HG03025 (cell line): ENCODE results near the gene FCRLB.
A peak's percentile ranks its signal among the peaks of the same experiment; 100 is the strongest.
"Not testable (repeated sequence)": the region's sequence is repeated elsewhere in the genome, so short reads cannot be mapped to it uniquely, and the experiment has no call there.

Experiments
- ATAC-seq: cut with Tn5 transposase; IDR thresholded peaks from one replicate; pipeline ENCODE4 v1.9.1; 2021; ENCODE audit warnings: mild to moderate bottlenecking, moderate library complexity; ENCODE audit not compliant: unreplicated experiment, low FRiP score

Gene FCRLB

DNA sequence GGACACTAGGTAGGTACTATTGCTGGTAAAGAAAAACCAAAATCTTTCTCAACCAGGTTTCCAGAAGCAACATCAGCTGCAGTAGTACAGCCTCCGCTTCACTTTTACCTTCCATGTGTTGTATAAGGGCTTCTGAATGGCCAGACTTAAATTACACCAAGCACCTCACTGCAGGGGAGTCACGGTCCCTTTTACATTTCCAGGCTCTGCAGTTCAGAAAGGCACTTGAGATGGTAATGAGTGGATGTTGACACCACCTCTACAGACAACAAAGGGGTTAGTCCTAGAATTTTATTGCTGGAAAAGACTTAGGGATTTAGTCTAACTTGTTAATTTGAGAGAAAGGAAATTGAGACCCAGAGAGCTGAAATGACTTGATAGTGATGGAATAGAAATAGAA is 16.3 kb downstream of the FCRLB start:
- ATAC-seq, result no peak

- no peak for ATAC-seq
Measured at GRCh38 chr1:161738627-161739287, 17.4 kb downstream of the FCRLB start.

GRCh38 chr1:161739865-161740566 is 18.7 kb downstream of the FCRLB start:
- no peak for ATAC-seq

DNA sequence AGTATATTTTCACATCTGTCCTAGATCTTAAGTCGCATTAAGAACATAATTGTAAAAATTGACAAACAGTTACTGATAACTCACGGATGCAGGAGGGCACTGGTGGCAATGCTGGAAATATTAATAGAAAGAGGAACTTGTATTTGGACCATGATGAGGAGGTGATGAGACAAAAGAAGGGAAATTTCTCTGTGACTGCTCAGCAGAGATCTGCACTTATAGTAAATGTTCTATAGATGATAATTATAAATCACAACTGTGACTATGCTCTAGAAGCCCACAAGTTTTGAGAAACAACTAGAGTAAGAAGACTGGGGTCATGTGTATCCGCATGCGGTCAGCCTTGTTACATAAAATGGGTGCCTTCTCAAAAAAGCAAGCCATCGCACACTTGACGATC is 19.6 kb downstream of the FCRLB start:
- ATAC-seq, result no peak

DNA sequence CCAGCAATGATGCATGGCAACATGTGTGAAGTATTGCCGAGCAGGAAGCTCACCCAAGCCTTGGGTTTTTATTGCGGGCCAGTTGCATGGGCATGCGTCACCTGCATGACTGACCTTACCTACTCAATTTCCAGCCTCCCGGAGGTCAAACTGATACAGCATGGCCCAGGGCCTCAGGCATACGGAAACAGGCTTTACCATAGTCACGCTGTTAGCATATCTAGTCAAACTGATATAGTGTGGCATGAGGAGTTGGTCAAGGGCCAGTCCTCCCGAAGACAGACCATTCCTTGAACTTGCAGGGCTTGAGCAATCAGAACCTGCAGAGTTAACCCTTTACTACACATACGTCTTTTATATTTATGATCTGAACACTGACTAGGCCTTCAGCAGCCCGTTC is 21.9 kb downstream of the FCRLB start:
- no peak for ATAC-seq

DNA sequence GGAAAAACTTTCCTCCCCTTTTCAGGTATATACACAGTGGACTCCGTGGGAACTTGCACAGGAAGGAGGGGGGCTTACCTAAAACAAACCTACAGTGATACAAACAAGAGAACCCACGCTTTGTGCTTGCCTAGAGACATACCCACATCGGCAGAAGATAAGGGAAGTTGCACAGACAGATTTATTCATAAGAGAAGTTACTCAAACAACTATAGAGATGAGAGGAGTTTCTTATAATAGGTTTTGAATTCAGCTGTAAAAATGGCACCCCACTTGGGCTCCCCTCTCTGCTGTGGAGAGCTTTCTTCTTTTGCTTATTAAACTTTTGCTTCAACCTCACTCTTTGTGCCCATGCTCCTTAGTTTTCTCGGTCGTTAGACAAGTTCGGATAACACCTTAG is 26.5 kb downstream of the FCRLB start:
- ATAC-seq, result no peak

DNA sequence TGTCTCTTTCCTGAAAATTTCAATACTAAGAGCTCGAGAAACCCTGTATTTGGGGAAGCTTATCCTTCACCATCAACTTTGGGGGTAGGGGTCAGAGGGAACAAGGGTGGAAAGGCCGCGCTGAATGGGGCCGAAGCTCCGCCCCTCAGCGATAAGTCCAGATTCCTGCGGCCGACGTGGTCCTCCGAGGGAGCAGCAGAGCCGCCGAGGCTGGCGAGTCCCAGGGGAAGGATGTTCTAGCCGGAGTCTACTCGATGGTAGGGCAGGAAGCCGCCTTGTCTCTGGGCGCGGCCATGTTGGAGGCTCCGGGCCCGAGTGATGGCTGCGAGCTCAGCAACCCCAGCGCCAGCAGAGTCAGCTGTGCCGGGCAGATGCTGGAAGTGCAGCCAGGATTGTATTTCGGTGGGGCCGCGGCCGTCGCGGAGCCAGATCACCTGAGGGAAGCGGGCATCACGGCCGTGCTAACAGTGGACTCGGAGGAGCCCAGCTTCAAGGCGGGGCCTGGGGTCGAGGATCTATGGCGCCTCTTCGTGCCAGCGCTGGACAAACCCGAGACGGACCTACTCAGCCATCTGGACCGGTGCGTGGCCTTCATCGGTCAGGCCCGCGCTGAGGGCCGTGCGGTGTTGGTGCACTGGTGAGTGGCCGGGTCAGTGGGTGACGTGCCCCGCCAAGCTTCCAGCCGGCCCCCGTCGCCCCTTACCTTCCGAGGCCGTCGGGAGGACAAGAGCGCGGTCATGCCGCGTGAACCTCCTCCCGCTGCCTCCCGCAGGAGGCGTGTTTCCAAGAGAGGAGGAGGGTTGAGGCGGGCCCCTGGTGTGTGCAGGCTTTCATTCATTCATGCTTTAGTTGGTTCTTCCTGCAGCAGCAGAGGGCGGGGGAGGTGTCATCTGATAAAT is 28.4 kb downstream of the FCRLB start, which contains the start of gene DUSP12:
Gene DUSP12 (plus strand): TSS at position 278 of the 899 bp plus-strand sequence. CDS start 16 bp downstream, at position 294.
- ATAC-seq, result peak; percentile 80

GRCh38 chr1:161763522-161764098 is 42.3 kb downstream of the FCRLB start:
- no peak for ATAC-seq

- ATAC-seq, result peak; percentile 57
Measured at GRCh38 chr1:161766102-161766981, 45.0 kb downstream of the FCRLB start, which contains the start of gene ATF6. Gene ATF6 (plus strand): TSS chr1:161766320. CDS start chr1:161766361, 41 bp downstream.

DNA sequence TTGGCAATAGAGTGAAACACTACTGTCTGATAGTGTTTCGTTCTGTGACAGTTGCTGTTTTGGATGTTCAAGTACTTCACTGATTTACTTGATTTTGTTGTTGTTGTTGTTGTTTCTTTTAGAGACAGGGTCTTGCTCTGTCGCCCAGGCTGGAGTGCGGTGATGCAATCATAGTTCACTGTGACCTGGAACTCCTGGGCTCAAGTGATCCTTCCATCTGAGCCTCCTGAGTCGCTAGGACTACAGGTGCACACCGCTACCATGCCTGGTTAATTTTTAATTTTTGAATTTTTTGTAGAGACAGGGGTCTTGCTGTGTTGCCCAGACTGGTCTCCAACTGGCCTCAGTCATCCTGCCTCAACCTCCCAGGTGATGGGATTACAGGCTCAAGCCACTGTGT is 47.1 kb downstream of the FCRLB start:
- ATAC-seq, result no peak

DNA sequence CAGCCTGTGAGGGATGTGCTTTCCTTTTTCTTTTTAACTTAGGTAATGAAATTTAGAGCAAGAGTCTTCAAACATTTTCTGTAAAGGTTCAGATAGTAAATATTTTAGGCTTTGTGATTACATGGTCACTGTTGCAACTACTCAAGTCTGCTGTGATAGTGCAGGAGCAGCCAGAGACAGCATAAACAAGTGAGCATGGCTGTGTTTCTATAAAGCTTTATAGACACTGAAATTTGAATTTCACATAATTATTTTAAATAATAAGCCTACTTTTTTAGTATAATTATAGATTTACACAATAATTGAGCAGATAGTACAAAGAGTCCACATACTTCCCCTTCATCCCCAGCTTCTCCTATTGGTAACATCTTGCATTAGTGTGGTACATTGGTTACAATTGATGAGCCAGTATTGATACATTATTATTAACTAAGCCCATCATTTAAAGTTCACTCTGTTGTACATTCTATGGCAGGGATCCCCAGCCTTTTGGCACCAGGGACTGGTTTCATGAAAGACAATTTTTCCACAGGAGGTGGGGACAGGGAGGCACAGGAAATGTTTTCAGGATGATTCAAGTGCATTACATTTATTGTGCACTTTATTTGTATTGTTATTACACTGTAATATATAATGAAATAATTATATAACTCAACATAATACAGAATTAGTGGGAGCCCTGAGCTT is 47.8 kb downstream of the FCRLB start:
- ATAC-seq, result no peak

DNA sequence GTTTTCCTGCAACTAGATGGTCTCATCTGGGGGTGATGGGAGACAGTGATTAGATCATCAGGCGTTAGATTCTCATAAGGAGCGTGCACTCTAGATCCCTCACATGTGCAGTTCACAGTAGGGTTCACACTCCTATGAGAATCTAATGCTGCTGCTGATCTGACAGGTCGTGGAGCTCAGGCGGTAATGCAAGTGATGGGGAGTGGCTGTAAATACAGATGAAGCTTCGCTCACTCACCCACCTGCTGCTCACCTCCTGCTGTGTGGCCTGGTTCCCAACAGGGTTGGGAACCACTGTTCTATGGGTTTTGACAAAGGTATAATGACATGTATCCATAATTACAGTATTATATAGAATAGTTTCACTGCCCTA is 48.3 kb downstream of the FCRLB start:
- not testable (repeated sequence) for ATAC-seq

GRCh38 chr1:161770250-161770649 is 48.9 kb downstream of the FCRLB start:
- no peak for ATAC-seq

- no peak for ATAC-seq
Measured at GRCh38 chr1:161771161-161771560, 49.8 kb downstream of the FCRLB start.

- ATAC-seq, result no peak
Measured at GRCh38 chr1:161771973-161772372, 50.6 kb downstream of the FCRLB start.

GRCh38 chr1:161772397-161772796 is 51.1 kb downstream of the FCRLB start:
- no peak for ATAC-seq

DNA sequence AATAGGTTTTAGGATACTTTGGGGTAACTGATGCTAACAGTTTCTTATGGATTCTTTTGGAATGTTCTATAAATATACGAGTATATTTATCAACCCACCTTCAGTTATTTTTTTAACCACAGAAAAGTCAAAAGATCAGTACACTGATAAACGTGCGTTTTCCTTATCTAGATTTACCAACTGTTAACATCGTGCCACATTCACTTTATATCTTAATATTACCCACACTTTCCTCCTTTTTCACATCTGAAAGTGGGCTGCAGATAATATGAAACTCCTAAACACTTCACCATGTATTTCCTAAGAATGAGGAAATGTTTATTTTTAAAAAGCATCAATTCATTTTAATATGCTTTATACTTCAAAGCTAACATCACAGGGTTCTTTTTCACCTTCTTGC is 52.4 kb downstream of the FCRLB start:
- ATAC-seq, result no peak

DNA sequence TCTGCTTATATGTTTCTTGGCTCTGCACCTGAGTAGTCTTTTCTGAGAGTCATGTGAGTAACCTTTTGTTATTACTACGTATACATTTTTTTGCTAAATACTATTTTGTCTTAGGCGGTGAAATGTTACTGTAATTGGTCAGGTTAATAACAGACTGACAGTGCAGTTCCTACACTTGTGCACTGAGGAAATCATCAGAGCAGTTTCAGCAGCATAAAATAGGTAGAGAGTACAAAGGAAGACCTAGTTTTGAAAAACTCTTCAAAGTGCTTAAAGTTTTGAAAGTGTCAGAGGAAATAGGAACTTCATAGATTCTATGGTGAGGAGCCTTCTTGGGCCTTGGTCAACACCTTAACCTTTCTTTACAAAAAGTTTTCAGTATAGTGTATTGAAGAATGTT is 55.9 kb downstream of the FCRLB start:
- ATAC-seq, result no peak
